NCI-H2107 (cell line): Measurements from ENCODE around the gene SLIRP.
"Not testable (repeated sequence)": the region's sequence is repeated elsewhere in the genome, so short reads cannot be mapped to it uniquely, and the experiment has no call there.

ENCODE experiments used
- DNase-seq: peaks from one replicate; lab custom pipeline; 2025; lab: John Stamatoyannopoulos, UW

Gene SLIRP

DNA sequence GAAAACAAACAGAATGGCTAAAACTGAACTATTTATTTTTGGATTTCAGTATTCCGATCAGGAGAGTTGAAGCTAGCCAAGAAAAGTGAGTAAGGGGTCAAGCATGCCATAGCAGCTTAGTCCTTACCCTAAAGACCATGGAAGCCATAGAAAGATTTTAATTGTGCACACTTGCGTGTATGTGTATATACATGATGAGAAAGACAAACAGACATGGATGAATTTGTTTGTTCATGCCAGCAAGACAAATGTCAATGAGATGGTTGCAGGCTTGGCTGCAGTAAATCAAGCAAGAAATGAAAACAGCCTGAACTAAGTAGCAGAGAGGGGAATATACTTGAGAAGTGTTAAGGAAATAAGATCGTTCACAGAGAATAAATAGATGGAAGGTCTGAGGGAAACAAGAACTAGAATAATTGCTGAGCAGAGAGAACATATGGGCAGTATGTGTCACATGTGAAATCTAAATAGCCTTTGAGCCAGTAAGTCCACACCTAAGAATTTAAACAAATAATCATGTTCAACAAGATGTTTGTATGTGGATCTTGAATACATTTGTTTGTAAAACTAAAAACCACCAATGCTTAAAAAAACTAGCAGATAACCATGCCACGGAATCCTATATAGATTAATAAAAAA, 38.3 kb downstream of the SLIRP start:
- DNase-seq = no peak

DNA sequence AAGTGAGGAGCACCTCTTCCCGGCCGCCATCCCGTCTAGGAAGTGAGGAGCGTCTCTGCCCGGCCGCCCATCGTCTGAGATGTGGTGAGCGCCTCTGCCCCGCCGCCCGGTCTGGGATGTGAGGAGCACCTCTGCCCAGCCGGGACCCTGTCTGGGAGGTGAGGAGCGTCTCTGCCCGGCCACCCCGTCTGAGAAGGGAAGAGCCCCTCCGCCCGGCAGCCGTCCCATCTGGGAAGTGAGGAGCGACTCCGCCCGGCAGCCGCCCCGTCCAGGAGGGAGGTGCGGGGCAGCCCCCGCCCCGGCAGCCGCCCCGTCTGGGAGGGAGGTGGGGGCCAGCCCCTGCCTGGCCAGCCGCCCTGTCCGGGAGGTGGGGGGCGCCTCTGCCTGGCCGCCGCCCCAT, 39.5 kb downstream of the SLIRP start:
- not testable (repeated sequence) for DNase-seq

DNA sequence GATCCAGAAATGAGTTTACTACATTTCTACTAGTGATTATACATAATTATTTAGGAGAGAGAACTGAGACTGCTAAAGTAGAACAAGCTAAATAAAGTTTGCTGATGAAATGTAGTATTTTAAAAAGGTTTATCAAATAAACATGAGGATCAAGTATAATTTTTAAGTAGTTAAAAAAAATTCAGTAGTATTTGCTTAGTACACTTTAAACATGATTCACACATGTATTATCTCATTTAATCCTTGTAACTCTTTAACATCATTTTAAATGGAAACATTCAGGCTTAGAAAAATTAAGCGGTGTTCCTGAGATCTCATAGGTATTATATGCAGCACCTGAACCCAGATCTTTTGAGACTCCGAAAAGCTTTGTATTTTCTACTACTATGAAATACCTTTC, 44.4 kb downstream of the SLIRP start:
- no peak for DNase-seq

DNA sequence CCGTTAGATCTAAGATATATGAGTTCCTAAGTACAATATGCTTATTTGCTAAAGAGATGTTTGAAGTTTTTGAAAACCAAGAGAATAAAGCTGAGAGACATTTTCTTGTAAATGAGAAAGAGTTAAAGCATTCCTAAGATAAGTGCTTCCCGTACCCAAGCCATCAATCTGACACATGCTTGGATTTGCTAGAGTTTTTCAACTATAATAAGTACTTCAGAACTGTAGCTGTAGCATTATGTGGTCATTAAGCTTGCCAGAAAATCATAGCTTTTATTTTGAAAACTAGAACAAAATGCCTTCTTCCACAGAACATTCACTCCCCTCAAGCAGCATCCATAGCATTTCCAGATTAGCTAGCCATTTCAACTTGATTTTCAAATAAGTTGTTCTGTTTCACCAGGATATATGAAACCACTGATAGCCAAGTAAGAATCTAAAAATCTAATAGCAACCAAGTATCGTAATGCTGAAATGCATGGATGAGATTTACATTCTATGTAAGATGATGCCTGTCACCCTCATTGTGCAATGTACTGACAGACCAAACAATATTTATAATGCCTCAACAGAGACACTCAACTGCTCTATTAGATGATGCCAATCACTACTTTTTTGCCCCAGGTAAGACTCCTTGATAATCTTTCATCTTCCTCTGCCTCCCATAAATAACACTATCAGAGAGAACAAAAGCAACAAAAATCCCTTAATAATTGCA, 45.1 kb downstream of the SLIRP start:
- DNase-seq = no peak

DNA sequence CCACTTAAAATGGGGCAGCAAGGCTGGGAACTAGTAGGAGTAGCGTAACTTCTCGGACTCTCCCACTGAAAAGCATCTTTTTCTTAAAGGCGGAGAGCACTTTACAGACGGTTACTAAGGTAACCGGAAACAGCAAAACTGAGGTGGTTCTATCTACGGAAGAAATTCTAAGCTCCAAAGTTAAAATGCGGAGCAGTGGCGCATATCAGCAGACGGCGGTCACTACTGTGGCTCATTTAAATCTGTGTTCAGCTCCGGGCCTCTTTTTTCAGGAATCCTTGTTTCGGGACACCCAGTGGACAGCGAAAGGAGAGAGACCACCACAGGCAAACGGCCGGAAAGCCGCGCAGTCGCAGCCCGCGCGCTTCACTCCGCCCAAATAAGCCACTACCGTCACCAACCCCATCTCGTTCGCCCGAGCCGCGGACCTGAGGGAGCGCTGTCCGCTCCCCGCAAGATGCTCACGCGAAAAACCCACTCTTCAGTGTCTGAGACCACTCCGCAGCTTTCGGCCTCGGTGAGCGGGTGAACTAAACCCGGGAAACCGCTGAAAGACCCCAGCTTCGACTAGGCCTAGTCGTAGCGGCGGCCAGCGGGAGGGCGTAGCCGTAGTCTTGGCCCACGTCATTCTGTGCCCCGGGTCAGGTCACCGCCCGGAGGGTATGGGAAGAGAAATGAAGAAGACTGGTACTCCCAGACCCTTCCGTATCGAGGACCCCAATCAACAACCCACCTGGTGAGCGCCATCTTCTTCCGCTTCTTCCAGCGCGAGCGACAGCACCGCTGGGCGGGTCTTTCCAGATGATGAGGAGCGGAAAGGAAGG, 52.7 kb downstream of the SLIRP start, which contains the start of gene SNW1:
Gene SNW1, minus strand, starts transcription at position 776 of the 824 bp plus-strand sequence. Its CDS starts 29 bp downstream, at position 747.
- DNase-seq = peak; percentile 96

DNA sequence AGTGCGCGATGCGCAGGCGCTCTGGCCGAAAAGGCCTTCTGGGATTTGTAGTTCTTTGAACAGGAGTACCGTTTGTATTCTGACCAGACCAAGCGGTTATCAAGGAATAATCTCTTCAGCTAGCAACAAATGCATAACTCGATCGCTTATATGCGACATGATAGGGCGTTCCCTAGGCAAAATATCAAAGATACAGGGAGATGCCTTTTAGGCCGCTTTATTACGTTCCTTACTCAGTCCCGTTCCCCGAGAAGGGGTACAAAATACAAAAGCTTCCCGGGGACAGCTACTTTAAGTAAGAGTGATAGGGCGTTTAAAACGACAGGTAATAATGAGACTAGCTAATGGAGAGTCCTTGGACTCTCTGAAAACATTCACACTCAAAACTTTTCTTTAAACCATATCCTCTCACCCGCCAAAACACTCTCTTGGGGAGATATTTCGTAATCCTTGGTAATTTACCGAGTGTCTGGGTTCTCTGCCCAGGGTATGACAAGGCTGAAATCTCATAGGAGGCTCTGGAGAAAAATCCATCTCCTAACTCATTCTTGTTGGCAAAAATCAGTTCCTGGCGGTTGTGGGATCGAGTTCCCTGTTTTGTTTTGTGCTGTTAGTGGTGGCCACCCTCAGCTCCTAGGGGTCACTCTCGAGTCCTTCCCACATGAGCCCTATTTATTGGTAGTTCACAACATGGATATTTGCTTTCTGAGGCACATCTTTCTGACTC, 53.5 kb downstream of the SLIRP start:
- no peak for DNase-seq

DNA sequence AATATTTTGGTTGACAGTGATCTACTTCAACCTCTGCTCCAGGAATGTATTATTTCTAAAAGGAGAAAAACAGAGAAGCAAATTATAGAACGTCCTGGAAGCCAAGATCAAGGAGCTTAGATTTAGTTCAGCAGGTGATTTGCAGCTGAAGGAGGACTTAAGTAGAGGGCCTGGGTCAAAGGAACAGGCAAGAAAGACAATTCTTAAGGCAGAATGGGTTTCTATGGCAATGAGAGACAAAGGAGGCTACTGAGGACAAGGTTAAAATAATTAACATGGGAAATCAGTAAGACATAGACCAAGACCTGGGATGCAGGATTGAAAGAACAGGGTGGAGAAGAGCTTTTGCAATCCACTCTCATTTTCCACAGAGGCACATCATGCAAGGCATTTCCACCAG, 55.4 kb downstream of the SLIRP start:
- no peak for DNase-seq

DNA sequence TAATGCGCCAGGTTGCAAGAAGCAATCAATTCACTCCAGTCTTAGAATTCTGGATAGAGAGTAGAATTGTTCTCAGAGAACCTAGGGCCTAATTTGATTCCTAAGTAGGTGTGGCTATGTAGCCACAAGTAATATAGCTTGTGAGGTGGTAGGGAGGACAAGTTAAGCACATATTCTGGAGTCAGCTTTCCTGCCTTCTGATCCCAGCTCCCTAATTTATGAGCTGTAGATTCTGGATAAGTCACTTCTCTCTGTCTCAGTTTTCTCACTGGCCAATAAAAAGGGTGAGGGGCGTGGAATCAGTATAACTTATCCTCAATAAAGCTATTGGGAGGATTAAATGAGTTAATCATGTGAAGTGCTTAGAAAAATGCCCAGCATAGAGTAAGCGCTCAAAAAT, 56.1 kb downstream of the SLIRP start:
- no peak for DNase-seq
